Naive thymus-derived CD4-positive, alpha-beta T cell (primary cell): ENCODE measurements around the gene TSPAN18. TPM values are rescaled to one million over a fixed set of nuclear protein-coding genes. Genes with fewer than 3 reads are reported as not detected.

Source experiments
- ATAC-seq: fragments of 150-1000 bp; cut with Tn5 transposase; 2 replicates; pipeline ENCODE4 v1.10.0; 2021; ENCODE audit warnings: mild to moderate bottlenecking, moderate library complexity
- CTCF ChIA-PET: fragments of 350-600 bp; sonication (Branson Sonifier 250); formaldehyde crosslinking; loops from one replicate; lab custom pipeline; 2021; ENCODE audit warnings: antibody characterized with exemption; lab: Charles Lee
- POLR2A ChIA-PET: fragments of 350-600 bp; sonication (Branson Sonifier 250); formaldehyde crosslinking; loops from one replicate; lab custom pipeline; 2021; ENCODE audit warnings: antibody characterized with exemption, inconsistent platforms; lab: Charles Lee
- DNase-seq, 9 donors: peaks; one replicate each; pipeline versions ENCODE4 v3.0.0 to v3.0.0-alpha.2; 2020 to 2022; ENCODE audit warnings: mixed read lengths in 1 of 9
- H3K27ac ChIP-seq: one replicate; pipeline ENCODE4 v1.7.0; 2013; ENCODE audit warnings: mild to moderate bottlenecking, low read depth, low read length, moderate library complexity
- H3K27me3 ChIP-seq, 2 donors: one replicate each; pipeline ENCODE4 v1.7.0; 2013; ENCODE audit warnings: low read length in 2 of 2, mild to moderate bottlenecking in 2 of 2, moderate library complexity in 2 of 2; ENCODE audit not compliant: control insufficient read depth in 2 of 2, insufficient read depth in 2 of 2
- H3K36me3 ChIP-seq, 3 experiments: 1 replicate in 2 of 3; 2 replicates in 1 of 3; pipeline ENCODE4 v1.7.0; 2013; ENCODE audit warnings: low read length in 3 of 3, mild to moderate bottlenecking in 3 of 3, moderate library complexity in 1 of 3; ENCODE audit not compliant: insufficient read depth in 3 of 3, control insufficient read depth in 2 of 3
- H3K4me1 ChIP-seq, 2 donors: one replicate each; pipeline ENCODE4 v1.7.0; 2013; ENCODE audit warnings: low read length in 2 of 2, mild to moderate bottlenecking in 2 of 2, moderate library complexity in 1 of 2; ENCODE audit not compliant: control insufficient read depth in 2 of 2, insufficient read depth in 2 of 2
- H3K4me3 ChIP-seq: 2 replicates; pipeline ENCODE4 v1.7.0; 2013; ENCODE audit warnings: mild to moderate bottlenecking, low read length
- H3K9me3 ChIP-seq, 3 experiments: 1 replicate in 2 of 3; 2 replicates in 1 of 3; pipeline ENCODE4 v1.7.0; 2013; ENCODE audit warnings: low read length in 3 of 3; ENCODE audit not compliant: control insufficient read depth in 2 of 3
- H3K27ac Mint-ChIP-seq, 9 donors: one replicate each; pipeline ENCODE4 v1.8.0; 2020 to 2022; ENCODE audit warnings: mixed read lengths in 9 of 9, mild to moderate bottlenecking in 8 of 9, moderate library complexity in 5 of 9, inconsistent platforms in 2 of 9
- H3K27me3 Mint-ChIP-seq, 5 donors: one replicate each; pipeline ENCODE4 v1.8.0; 2021 to 2022; ENCODE audit warnings: mixed read lengths in 5 of 5, mild to moderate bottlenecking in 1 of 5
- H3K36me3 Mint-ChIP-seq, 5 donors: one replicate each; pipeline ENCODE4 v1.8.0; 2020 to 2022; ENCODE audit warnings: mixed read lengths in 5 of 5, mild to moderate bottlenecking in 3 of 5, inconsistent platforms in 1 of 5
- H3K4me1 Mint-ChIP-seq, 7 donors: one replicate each; pipeline ENCODE4 v1.8.0; 2020 to 2022; ENCODE audit warnings: mixed read lengths in 7 of 7, mild to moderate bottlenecking in 3 of 7, inconsistent platforms in 1 of 7
- H3K4me3 Mint-ChIP-seq, 10 donors: one replicate each; pipeline ENCODE4 v1.8.0; 2020 to 2022; ENCODE audit warnings: mild to moderate bottlenecking in 10 of 10, mixed read lengths in 10 of 10, moderate library complexity in 6 of 10, inconsistent platforms in 2 of 10
- H3K9me3 Mint-ChIP-seq, 11 donors: one replicate each; pipeline ENCODE4 v1.8.0; 2020 to 2022; ENCODE audit warnings: mixed read lengths in 11 of 11, mild to moderate bottlenecking in 4 of 11, inconsistent platforms in 1 of 11, moderate library complexity in 1 of 11
- intact Hi-C, 2 donors: fragments of 100-400 bp; cut with micrococcal nuclease; formaldehyde crosslinking; loops; one replicate each; pipeline ENCODE4 v1.15.1; 2023
- polyA plus RNA-seq, 2 donors: library from polyadenylated mRNA; unstranded; fragments of 300-500 nt; fragmentation: Illumina TruSeq; gene quantifications; one replicate each; pipeline ENCODE4 v1.2.3, GENCODE V29; 2021
- total RNA-seq, 6 experiments: library from RNA in 5 of 6; stranded (reverse) in 5 of 6; gene quantifications; 1 replicate in 5 of 6; 2 replicates in 1 of 6; pipeline ENCODE4 v1.2.3 and lab custom pipeline; 2021 to 2026

The TSPAN18 gene
- total and polyA plus RNA-seq, 7 experiments from 2014 or later, result 8.8 to 57.0 (median 21.7) TPM

DNA sequence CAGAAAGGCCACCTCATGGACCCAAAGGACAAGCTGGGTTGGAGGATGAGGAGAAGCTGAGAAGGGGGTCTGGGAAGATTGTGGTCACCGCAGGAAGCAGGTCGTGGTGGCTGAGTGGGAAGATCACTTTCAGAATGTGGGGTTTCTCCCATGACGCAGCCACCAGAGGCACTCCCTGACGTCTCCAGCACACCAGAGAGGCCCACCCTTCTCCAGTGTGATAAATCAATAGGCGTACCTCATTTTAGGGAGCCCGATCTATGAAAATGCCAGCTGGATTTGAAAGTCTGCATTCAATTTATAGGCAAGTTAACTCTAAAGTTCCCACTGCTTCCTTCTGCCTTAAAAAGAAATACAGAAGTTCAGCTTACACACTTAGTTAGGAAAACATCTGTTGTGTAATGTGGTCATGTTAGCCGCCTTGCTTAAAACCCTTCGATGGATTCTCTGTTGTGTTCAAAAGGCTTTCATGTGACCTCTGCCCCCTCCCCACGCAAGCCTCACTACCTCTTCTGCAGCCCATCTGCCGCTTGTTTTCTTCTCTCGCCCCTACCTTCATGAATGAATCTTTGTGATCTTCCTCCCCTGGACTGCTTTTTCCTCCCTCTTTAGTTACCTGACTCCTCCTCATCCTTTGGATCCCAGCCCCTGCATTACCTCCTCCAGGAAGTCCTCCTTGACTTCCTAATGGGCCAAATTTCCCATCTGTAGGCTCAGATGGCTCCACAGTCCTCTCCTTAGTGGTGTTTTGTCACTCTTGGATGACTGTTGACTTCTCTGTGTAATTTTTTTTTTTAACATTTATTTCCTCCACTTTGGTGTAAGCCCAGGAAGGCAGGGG is 10.7 kb downstream of the TSPAN18 start:
- H3K27me3 ChIP-seq, result no peaks in the 10 kb centered on the region
- peaks cover 0 to 2% (median 0%) of the 10 kb centered on the region in 11 donors for H3K9me3 Mint-ChIP-seq
- peaks cover 14 to 86% (median 63%) of the 10 kb centered on the region in 7 donors for H3K4me1 Mint-ChIP-seq
- intact Hi-C loops, result no loop called here
- no peak overlapping the region for H3K27ac ChIP-seq
- H3K4me3 Mint-ChIP-seq, result peak overlapping the region in 2 of 10 donors; percentile 38 to 39
- H3K4me3 ChIP-seq, result no peak overlapping the region
- no peak for DNase-seq
- H3K36me3 ChIP-seq, result no peaks in the 10 kb centered on the region
- ChIA-PET CTCF (interaction anchor here (1.5 kb wide), 1 partner anchor 39 kb away, joined by 4 read pairs; no protein-coding TSS in a partner anchor), POLR2A (interaction anchor here (1.5 kb wide), 1 partner anchor 9 kb away, joined by 3 read pairs; no protein-coding TSS in a partner anchor)
- H3K36me3 Mint-ChIP-seq, result peaks cover 0 to 36% (median 17%) of the 10 kb centered on the region in 5 donors
- peaks cover 0 to 4% (median 0%) of the 10 kb centered on the region in 5 donors for H3K27me3 Mint-ChIP-seq
- H3K27ac Mint-ChIP-seq, result peak overlapping the region in 6 of 9 donors; percentile 33 to 56 (median 52)
- no peak for ATAC-seq
- H3K4me1 ChIP-seq, result peaks cover 0 to 4% of the 10 kb centered on the region in 2 donors
- H3K9me3 ChIP-seq, result no peaks in the 10 kb centered on the region

DNA sequence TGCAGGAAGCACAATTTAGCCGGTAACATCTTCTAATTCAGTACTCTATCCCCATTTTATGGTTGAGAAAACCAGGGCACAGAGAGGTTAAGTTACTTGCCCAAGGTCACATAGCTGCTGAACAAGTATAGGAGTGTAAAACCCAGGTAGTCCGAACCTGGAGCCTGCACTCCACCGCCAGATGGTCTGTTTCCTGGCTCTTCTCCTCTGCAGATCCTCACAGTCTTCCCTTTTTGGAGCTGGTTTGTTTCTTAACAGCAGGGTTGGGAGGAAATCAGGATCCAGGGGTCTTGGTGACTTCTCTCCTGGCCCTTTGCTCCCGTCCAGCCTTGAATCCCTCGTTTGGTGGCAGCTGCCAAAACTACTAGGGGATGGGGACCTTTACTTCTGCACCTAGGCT is 12.0 kb downstream of the TSPAN18 start:
- no peak overlapping the region for H3K27ac Mint-ChIP-seq
- H3K27ac ChIP-seq, result no peak overlapping the region
- ChIA-PET POLR2A (no interaction called here), CTCF (no interaction called here)
- H3K36me3 ChIP-seq, result no peaks in the 10 kb centered on the region
- no peaks in the 10 kb centered on the region for H3K9me3 ChIP-seq
- H3K4me3 ChIP-seq, result no peak overlapping the region
- H3K36me3 Mint-ChIP-seq, result peaks cover 0 to 36% (median 7%) of the 10 kb centered on the region in 5 donors
- peaks cover 0 to 4% of the 10 kb centered on the region in 2 donors for H3K4me1 ChIP-seq
- no peak for ATAC-seq
- H3K9me3 Mint-ChIP-seq, result no peaks in the 10 kb centered on the region
- intact Hi-C loops, result no loop called here
- DNase-seq, result no peak
- no peaks in the 10 kb centered on the region for H3K27me3 ChIP-seq
- no peak overlapping the region for H3K4me3 Mint-ChIP-seq
- peaks cover 0 to 4% (median 0%) of the 10 kb centered on the region in 5 donors for H3K27me3 Mint-ChIP-seq
- peaks cover 11 to 87% (median 60%) of the 10 kb centered on the region in 7 donors for H3K4me1 Mint-ChIP-seq

DNA sequence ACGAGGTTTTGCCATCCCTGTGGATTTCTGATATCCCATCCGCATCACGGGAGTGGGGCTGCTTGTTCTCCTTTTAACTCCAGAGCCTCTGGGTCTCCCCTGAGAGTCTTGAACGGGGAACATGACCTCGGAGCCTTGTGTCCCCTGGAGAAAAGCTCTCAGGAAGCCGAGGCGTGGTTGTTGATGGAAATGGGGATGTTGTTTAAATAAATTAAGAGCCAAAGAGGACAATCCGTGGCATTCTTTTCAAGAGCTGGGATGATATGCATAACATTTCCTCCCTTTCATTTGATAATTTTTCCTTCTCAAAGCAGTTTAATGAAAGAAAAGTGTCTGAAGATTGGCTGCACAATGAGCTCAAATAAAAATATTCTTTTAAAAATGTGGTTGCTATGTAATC is 14.2 kb downstream of the TSPAN18 start:
- H3K4me3 ChIP-seq, result no peak overlapping the region
- no peaks in the 10 kb centered on the region for H3K9me3 ChIP-seq
- peaks cover 9 to 88% (median 68%) of the 10 kb centered on the region in 7 donors for H3K4me1 Mint-ChIP-seq
- H3K27me3 Mint-ChIP-seq, result peaks cover 0 to 4% (median 0%) of the 10 kb centered on the region in 5 donors
- peaks cover 0 to 29% (median 7%) of the 10 kb centered on the region in 5 donors for H3K36me3 Mint-ChIP-seq
- ATAC-seq (no peak), DNase-seq (no peak)
- POLR2A ChIA-PET, result interaction anchor here (0.8 kb wide), 1 partner anchor 9 kb away, joined by 3 read pairs; no protein-coding TSS in a partner anchor
- no peaks in the 10 kb centered on the region for H3K9me3 Mint-ChIP-seq
- H3K36me3 ChIP-seq, result no peaks in the 10 kb centered on the region
- CTCF ChIA-PET, result interaction anchor here (0.7 to 0.8 kb wide), 2 partner anchors 14 to 34 kb away, joined by 3 read pairs; partner anchors contain the start of gene TSPAN18
- no peak overlapping the region for H3K4me3 Mint-ChIP-seq
- peaks cover 0 to 7% of the 10 kb centered on the region in 2 donors for H3K4me1 ChIP-seq
- no peak overlapping the region for H3K27ac ChIP-seq
- peak overlapping the region in 2 of 9 donors; percentile 65 to 71 for H3K27ac Mint-ChIP-seq
- H3K27me3 ChIP-seq, result no peaks in the 10 kb centered on the region
- intact Hi-C loops, result no loop called here

DNA sequence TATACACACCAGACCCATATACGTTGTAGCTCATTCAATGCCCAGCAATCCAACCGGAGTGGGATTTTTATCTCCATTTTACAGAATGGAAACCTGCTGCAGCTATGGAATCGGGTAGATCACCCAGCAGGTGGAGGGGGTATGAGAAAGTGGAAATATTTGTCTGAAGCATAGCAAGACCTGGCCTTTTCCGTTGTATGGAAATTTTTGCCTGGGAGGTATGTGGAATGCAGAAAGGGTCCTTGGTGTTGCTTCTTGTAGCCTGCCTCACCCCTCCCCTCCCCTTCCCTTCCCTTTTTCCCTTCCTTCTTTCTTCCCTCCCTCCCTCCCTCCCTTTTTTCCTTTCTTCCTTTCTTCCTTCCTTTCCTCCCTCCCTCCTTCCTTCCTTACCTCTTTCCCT is 15.2 kb downstream of the TSPAN18 start:
- no peak overlapping the region for H3K4me3 Mint-ChIP-seq
- no peaks in the 10 kb centered on the region for H3K9me3 ChIP-seq
- H3K36me3 ChIP-seq, result no peaks in the 10 kb centered on the region
- POLR2A ChIA-PET, result no interaction called here
- intact Hi-C loops, result no loop called here
- H3K36me3 Mint-ChIP-seq, result peaks cover 0 to 19% (median 7%) of the 10 kb centered on the region in 5 donors
- DNase-seq (no peak), ATAC-seq (no peak)
- H3K4me1 ChIP-seq, result peaks cover 0 to 17% of the 10 kb centered on the region in 2 donors
- no peaks in the 10 kb centered on the region for H3K27me3 ChIP-seq
- no peaks in the 10 kb centered on the region for H3K9me3 Mint-ChIP-seq
- H3K4me1 Mint-ChIP-seq, result peaks cover 7 to 88% (median 72%) of the 10 kb centered on the region in 7 donors
- H3K27me3 Mint-ChIP-seq, result peaks cover 0 to 3% (median 0%) of the 10 kb centered on the region in 5 donors
- no peak overlapping the region for H3K27ac ChIP-seq
- H3K4me3 ChIP-seq, result no peak overlapping the region
- CTCF ChIA-PET, result interaction anchor here (1.5 kb wide), 1 partner anchor 33 kb away, joined by 7 read pairs; no protein-coding TSS in a partner anchor
- peak overlapping the region in 4 of 9 donors; percentile 7 to 88 (median 84) for H3K27ac Mint-ChIP-seq

DNA sequence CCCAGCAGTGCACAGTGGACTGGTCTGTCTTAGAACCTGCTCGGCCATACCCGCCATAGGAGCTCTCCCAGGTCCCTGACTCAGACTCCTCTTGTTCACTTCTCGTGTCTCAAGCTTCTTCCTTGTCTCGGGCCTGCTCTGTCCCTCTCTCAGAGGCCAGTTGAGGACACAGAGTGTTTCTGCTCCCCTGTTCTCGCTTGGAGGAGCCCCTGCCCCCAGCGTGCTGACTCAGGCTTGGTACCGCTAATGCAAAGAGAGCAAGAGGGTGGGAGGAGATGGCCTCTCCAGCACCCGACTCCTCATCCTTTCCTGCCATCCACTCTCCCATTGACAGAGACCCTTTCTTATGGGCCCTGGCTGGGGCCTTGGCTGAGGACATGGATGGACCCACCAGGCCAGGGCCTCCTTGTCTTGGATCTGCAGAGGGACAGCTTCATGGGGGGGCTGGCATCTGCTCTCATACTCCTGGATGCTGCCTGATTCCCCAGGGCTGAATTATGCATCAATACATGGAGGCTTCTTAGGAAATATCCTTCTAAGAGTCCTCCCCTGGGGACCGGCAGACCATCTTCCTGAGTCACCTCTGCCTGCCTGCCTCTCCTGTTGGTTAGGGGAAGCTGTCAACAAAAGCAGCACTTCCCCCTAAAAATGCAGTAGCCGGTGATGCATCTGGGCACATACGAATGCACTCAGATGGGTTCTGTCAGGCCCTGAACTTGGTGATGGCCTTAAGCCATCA is 15.9 kb downstream of the TSPAN18 start:
- CTCF ChIA-PET, result interaction anchor here (1.5 kb wide), 1 partner anchor 33 kb away, joined by 7 read pairs; no protein-coding TSS in a partner anchor

DNA sequence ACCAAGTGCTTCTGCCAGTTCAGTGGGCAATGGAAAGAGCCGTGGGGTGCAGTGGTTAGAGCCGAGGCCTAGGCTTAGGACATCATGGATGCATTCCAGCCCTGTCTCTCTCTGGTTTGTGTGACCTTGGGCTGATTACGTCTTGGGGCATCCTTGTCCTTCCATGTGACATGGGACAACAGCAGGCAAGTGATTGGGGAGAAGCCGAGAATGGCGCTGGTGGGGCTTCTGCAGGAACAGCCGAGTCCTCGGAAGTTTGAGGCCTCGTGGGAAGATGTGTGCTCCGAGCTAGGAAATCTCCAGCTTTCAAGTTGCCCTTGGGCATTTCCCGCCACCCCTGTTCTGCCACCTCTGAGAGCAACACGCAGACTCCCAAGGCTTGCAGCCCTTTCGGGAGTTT is 16.6 kb downstream of the TSPAN18 start:
- Mint-ChIP-seq H3K36me3 (peaks cover 0 to 13% (median 3%) of the 10 kb centered on the region in 5 donors), H3K27ac (peak overlapping the region in 6 of 9 donors; percentile 54 to 91 (median 76)), H3K4me3 (no peak overlapping the region), H3K27me3 (no peaks in the 10 kb centered on the region), H3K4me1 (peaks cover 5 to 89% (median 73%) of the 10 kb centered on the region in 7 donors), H3K9me3 (peaks cover 0 to 1% (median 0%) of the 10 kb centered on the region in 11 donors)
- Histone ChIP-seq H3K9me3 (no peaks in the 10 kb centered on the region), H3K27ac (no peak overlapping the region), H3K4me1 (peaks cover 0 to 27% of the 10 kb centered on the region in 2 donors), H3K27me3 (no peaks in the 10 kb centered on the region), H3K36me3 (no peaks in the 10 kb centered on the region), H3K4me3 (no peak overlapping the region)
- intact Hi-C loops, result no loop called here
- POLR2A ChIA-PET, result no interaction called here
- CTCF ChIA-PET, result interaction anchor here (1.5 kb wide), 1 partner anchor 32 kb away, joined by 7 read pairs; no protein-coding TSS in a partner anchor
- ATAC-seq (no peak), DNase-seq (no peak)

More for the DNA sequence above, 15.9 kb downstream of the TSPAN18 start:
- Histone ChIP-seq H3K9me3 (no peaks in the 10 kb centered on the region), H3K27me3 (no peaks in the 10 kb centered on the region), H3K4me1 (peaks cover 0 to 22% of the 10 kb centered on the region in 2 donors), H3K36me3 (no peaks in the 10 kb centered on the region), H3K4me3 (no peak overlapping the region), H3K27ac (no peak overlapping the region)
- peaks cover 0 to 16% (median 5%) of the 10 kb centered on the region in 5 donors for H3K36me3 Mint-ChIP-seq
- POLR2A ChIA-PET, result no interaction called here
- no peaks in the 10 kb centered on the region for H3K9me3 Mint-ChIP-seq
- DNase-seq (no peak), ATAC-seq (no peak)
- H3K4me1 Mint-ChIP-seq, result peaks cover 5 to 89% (median 73%) of the 10 kb centered on the region in 7 donors
- H3K27ac Mint-ChIP-seq, result peak overlapping the region in 6 of 9 donors; percentile 54 to 91 (median 76)
- peaks cover 0 to under 1% (median 0%) of the 10 kb centered on the region in 5 donors for H3K27me3 Mint-ChIP-seq
- intact Hi-C loops, result no loop called here
- H3K4me3 Mint-ChIP-seq, result peak overlapping the region in 1 of 10 donors; percentile 37
